ENCODE measurements around the gene MCMBP. TPM values are rescaled to one million over a fixed set of nuclear protein-coding genes. Genes with fewer than 3 reads are reported as not detected.

MCMBP gene
- total and polyA plus RNA-seq, 12 donors, result 9.2 to 41.9 (median 27.3) TPM

GRCh38 chr10:119845656-119846055 lies 27.0 kb downstream of the MCMBP start:
- Histone ChIP-seq H3K4me3 (no peak overlapping the region), H3K4me1 (peaks cover 0 to 16% (median 0%) of the 10 kb centered on the region in 9 donors), H3K27ac (no peak overlapping the region), H3K36me3 (peaks cover 0 to 100% (median 57%) of the 10 kb centered on the region in 9 donors), H3K27me3 (no peaks in the 10 kb centered on the region), H3K9me3 (no peaks in the 10 kb centered on the region)
- ATAC-seq (no peak), DNase-seq (no peak)
- no peak for TF ChIP-seq CTCF (IDR thresholded peaks at IDR 0.05)
- 93 to 100% methylated on average over 1 of the region's 1 CpG for WGBS, 2 donors
- intact Hi-C loops (cut with DNase I), result loop anchor here in 2 of 10 donors (10.0 kb wide), 2 partner anchors 51 to 91 kb away; no protein-coding TSS in a partner anchor

- no peaks in the 10 kb centered on the region for H3K9me3 ChIP-seq
- 88 to 95% methylated on average over 4 of the region's 4 CpGs for WGBS, 2 donors
- no peak for ATAC-seq
- intact Hi-C loops (cut with DNase I), result loop anchor here in 1 of 10 donors (10.0 kb wide), 1 partner anchor 229 kb away; no protein-coding TSS in a partner anchor
- H3K4me3 ChIP-seq, result no peak overlapping the region
- no peaks in the 10 kb centered on the region for H3K27me3 ChIP-seq
- no peak overlapping the region for H3K27ac ChIP-seq
- no peak for TF ChIP-seq CTCF (IDR thresholded peaks at IDR 0.05)
- H3K36me3 ChIP-seq, result peaks cover 0 to 100% (median 71%) of the 10 kb centered on the region in 9 donors
- H3K4me1 ChIP-seq, result no peaks in the 10 kb centered on the region
- no peak for DNase-seq
Observed at GRCh38 chr10:119834188-119834587, 38.5 kb downstream of the MCMBP start.

DNA sequence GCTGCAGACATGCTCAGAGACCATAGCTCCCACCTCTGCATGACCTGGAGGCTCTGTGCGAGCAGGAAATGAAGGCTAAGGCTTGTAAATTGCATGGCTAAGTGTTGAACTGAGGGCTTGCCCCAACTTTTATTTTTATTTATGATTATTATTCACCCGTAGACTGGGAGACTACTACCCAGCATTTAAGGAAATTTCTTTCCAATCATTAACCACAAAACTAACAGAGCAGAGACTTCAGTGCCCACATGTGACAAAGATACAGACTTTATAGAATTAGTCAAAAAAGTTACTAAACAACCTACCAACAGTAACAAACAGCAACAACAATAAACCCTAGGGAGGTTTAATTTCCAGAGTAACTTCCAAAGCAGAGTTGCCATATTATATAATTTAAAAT lies 39.7 kb downstream of the MCMBP start:
- ATAC-seq (no peak), DNase-seq (no peak)
- intact Hi-C loops (cut with DNase I), result loop anchor here in 1 of 10 donors (10.0 kb wide), 1 partner anchor 228 kb away; no protein-coding TSS in a partner anchor
- no peaks in the 10 kb centered on the region for H3K4me1 ChIP-seq
- no peak overlapping the region for H3K4me3 ChIP-seq
- peaks cover 0 to 100% (median 65%) of the 10 kb centered on the region in 9 donors for H3K36me3 ChIP-seq
- H3K27ac ChIP-seq, result no peak overlapping the region
- no peaks in the 10 kb centered on the region for H3K9me3 ChIP-seq
- 95 to 98% methylated on average over 2 of the region's 2 CpGs for WGBS, 2 donors
- H3K27me3 ChIP-seq, result no peaks in the 10 kb centered on the region
- TF ChIP-seq CTCF (IDR thresholded peaks at IDR 0.05), result no peak

- no peaks in the 10 kb centered on the region for H3K9me3 ChIP-seq
- peaks cover 0 to 100% (median 56%) of the 10 kb centered on the region in 9 donors for H3K36me3 ChIP-seq
- H3K4me1 ChIP-seq, result no peaks in the 10 kb centered on the region
- H3K27me3 ChIP-seq, result no peaks in the 10 kb centered on the region
- no peak for DNase-seq
- TF ChIP-seq CTCF (IDR thresholded peaks at IDR 0.05), result no peak
- H3K4me3 ChIP-seq, result no peak overlapping the region
- H3K27ac ChIP-seq, result no peak overlapping the region
- ATAC-seq, result no peak
- WGBS, 2 donors, result 88% methylated on average over 11 of the region's 11 CpGs
- intact Hi-C loops (cut with DNase I), result loop anchor here in 1 of 10 donors (10.0 kb wide), 1 partner anchor 227 kb away; no protein-coding TSS in a partner anchor
Observed at GRCh38 chr10:119831656-119832055, 41.0 kb downstream of the MCMBP start.

Measured in heart right ventricle (tissue), 16 donors.